ENCODE measurements around the gene COL19A1.

DNA sequence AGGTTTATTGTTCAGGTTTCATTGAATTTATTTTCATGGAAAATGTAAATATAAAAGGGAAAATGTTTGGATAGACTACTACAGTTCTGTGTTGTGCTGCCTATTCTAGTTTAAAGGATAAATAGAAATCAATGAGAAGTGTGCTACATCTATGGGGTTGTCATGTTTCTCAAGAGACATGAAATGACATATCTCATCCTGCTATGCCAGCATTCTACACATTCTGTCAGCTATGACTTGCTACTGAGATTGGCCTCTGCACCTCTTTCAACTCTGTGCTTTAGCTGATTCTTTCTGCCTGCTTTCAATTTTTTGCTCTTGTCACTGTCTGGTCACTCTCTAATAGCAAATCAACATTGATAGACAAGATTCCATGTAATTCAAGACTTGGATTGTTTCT lies 33.8 kb upstream of the COL19A1 start:
- TF ChIP-seq, protein P1, sequence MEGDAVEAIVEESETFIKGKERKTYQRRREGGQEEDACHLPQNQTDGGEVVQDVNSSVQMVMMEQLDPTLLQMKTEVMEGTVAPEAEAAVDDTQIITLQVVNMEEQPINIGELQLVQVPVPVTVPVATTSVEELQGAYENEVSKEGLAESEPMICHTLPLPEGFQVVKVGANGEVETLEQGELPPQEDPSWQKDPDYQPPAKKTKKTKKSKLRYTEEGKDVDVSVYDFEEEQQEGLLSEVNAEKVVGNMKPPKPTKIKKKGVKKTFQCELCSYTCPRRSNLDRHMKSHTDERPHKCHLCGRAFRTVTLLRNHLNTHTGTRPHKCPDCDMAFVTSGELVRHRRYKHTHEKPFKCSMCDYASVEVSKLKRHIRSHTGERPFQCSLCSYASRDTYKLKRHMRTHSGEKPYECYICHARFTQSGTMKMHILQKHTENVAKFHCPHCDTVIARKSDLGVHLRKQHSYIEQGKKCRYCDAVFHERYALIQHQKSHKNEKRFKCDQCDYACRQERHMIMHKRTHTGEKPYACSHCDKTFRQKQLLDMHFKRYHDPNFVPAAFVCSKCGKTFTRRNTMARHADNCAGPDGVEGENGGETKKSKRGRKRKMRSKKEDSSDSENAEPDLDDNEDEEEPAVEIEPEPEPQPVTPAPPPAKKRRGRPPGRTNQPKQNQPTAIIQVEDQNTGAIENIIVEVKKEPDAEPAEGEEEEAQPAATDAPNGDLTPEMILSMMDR (IDR thresholded peaks at IDR 0.05), result no peak
- TF ChIP-seq POLR2A (IDR thresholded peaks at IDR 0.05), result no peak
